Stimulated activated naive CD4-positive, alpha-beta T cell treated with Interleukin-2 at 50 U/mL for 16 hours (primary cell): Measurements from ENCODE around the gene SUZ12.
"Not testable (repeated sequence)": the region's sequence is repeated elsewhere in the genome, so short reads cannot be mapped to it uniquely, and the experiment has no call there.

ENCODE experiments used
- DNase-seq: peaks from one replicate; lab custom pipeline; 2025; lab: John Stamatoyannopoulos, UW

Gene SUZ12

GRCh38 chr17:31951953-31952352 lies 15.1 kb downstream of the SUZ12 start:
- not testable (repeated sequence) for DNase-seq

- not testable (repeated sequence) for DNase-seq
Observed at GRCh38 chr17:31964131-31964530, 27.3 kb downstream of the SUZ12 start.

- DNase-seq = no peak
Observed at GRCh38 chr17:31967648-31968047, 30.8 kb downstream of the SUZ12 start.

GRCh38 chr17:31970416-31970815 lies 33.6 kb downstream of the SUZ12 start:
- DNase-seq = not testable (repeated sequence)

GRCh38 chr17:31974269-31975071 lies 37.7 kb downstream of the SUZ12 start:
- DNase-seq = not testable (repeated sequence)

- not testable (repeated sequence) for DNase-seq
Observed at GRCh38 chr17:31975391-31975790, 38.6 kb downstream of the SUZ12 start.

- not testable (repeated sequence) for DNase-seq
Observed at GRCh38 chr17:31991821-31992220, 55.0 kb downstream of the SUZ12 start.

- DNase-seq = no peak
Observed at GRCh38 chr17:31997005-31997404, 60.2 kb downstream of the SUZ12 start.

GRCh38 chr17:32006957-32007462 lies 70.2 kb downstream of the SUZ12 start, which contains the start of gene LRRC37B:
TSS of gene LRRC37B (plus strand) at chr17:32007383. CDS start at chr17:32021393, 14,010 bp downstream.
- peak; percentile 87 for DNase-seq

- peak; percentile 49 for DNase-seq
Observed at GRCh38 chr17:32007463-32008298, 70.9 kb downstream of the SUZ12 start.

GRCh38 chr17:32009262-32009542 lies 72.4 kb downstream of the SUZ12 start:
- DNase-seq = no peak

- DNase-seq = no peak
Observed at GRCh38 chr17:32010114-32010513, 73.3 kb downstream of the SUZ12 start.

- no peak for DNase-seq
Observed at GRCh38 chr17:32015245-32016013, 78.6 kb downstream of the SUZ12 start.

- no peak for DNase-seq
Observed at GRCh38 chr17:32016231-32016630, 79.4 kb downstream of the SUZ12 start.

- no peak for DNase-seq
Observed at GRCh38 chr17:32019228-32019627, 82.4 kb downstream of the SUZ12 start.

GRCh38 chr17:32020943-32021614 lies 84.3 kb downstream of the SUZ12 start:
- no peak for DNase-seq

GRCh38 chr17:32021615-32021955 lies 84.8 kb downstream of the SUZ12 start:
- no peak for DNase-seq

- DNase-seq = not testable (repeated sequence)
Observed at GRCh38 chr17:32022554-32022953, 85.7 kb downstream of the SUZ12 start.

- DNase-seq = not testable (repeated sequence)
Observed at GRCh38 chr17:32027271-32027670, 90.5 kb downstream of the SUZ12 start.

GRCh38 chr17:32033223-32033622 lies 96.4 kb downstream of the SUZ12 start:
- DNase-seq = no peak

- not testable (repeated sequence) for DNase-seq
Observed at GRCh38 chr17:32033812-32034211, 97.0 kb downstream of the SUZ12 start.

GRCh38 chr17:32040246-32040645 lies 103.4 kb downstream of the SUZ12 start:
- DNase-seq = not testable (repeated sequence)
